Measurements from ENCODE around the gene SERPINE3.

DNA sequence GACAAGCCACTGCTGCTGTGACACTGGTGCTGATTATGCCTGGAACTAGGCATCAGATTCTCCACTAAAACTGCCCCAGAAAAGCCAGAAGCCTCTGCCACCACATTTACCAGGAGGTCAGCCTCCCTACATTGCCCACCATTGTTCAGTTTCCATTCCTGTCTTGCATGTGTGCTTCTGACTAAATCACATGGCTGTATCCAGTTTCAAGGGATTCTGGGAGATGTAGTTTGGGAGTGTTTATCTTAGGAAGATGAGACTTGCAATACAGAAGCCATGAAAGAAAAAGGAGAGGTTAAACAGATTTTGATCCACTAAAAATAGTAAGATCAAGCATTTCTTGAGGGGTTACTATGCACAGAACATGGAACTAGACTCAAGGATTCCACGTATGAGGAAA is 40.7 kb upstream of the SERPINE3 start:
- TF ChIP-seq, protein P1, sequence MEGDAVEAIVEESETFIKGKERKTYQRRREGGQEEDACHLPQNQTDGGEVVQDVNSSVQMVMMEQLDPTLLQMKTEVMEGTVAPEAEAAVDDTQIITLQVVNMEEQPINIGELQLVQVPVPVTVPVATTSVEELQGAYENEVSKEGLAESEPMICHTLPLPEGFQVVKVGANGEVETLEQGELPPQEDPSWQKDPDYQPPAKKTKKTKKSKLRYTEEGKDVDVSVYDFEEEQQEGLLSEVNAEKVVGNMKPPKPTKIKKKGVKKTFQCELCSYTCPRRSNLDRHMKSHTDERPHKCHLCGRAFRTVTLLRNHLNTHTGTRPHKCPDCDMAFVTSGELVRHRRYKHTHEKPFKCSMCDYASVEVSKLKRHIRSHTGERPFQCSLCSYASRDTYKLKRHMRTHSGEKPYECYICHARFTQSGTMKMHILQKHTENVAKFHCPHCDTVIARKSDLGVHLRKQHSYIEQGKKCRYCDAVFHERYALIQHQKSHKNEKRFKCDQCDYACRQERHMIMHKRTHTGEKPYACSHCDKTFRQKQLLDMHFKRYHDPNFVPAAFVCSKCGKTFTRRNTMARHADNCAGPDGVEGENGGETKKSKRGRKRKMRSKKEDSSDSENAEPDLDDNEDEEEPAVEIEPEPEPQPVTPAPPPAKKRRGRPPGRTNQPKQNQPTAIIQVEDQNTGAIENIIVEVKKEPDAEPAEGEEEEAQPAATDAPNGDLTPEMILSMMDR (IDR thresholded peaks at IDR 0.05; ENCODE audit: borderline replicate concordance, extremely low read depth, low read length, poor library complexity, severe bottlenecking), result no peak
- no peak for TF ChIP-seq EZH2 (IDR thresholded peaks at IDR 0.05; ENCODE audit: borderline replicate concordance, low read depth, low read length, severe bottlenecking)
